PFSK-1 (cell line): ENCODE data around the gene WDR43.

Experiments
- FOXP2 ChIP-seq: optimal IDR thresholded peaks from 2 replicates; pipeline ENCODE3; 2011; ENCODE audit warnings: borderline replicate concordance, control low read depth, inconsistent platforms; ENCODE audit not compliant: insufficient read depth; ENCODE audit errors: extremely low read length, extremely low read depth
- POLR2AphosphoS5 ChIP-seq: IDR thresholded peaks from 2 replicates; pipeline ENCODE4 v1.6.1; 2012; ENCODE audit warnings: low read depth, mild to moderate bottlenecking, control low read depth, low read length, moderate library complexity
- SIN3A ChIP-seq: IDR thresholded peaks from 2 replicates; pipeline ENCODE4 v1.6.1; 2012; ENCODE audit warnings: mild to moderate bottlenecking, low read length, moderate library complexity, borderline replicate concordance; ENCODE audit not compliant: insufficient read depth
- TAF1 ChIP-seq: IDR thresholded peaks from 2 replicates; pipeline ENCODE4 v1.6.1; 2012; ENCODE audit warnings: low read length, control low read depth, borderline replicate concordance; ENCODE audit not compliant: insufficient read depth
- TF ChIP-seq, protein P1 (sequence below), 2 experiments: IDR thresholded peaks; 2 replicates each; pipeline versions ENCODE4 v1.6.1 to v1.8.0; 2011 to 2012; ENCODE audit warnings: low read depth in 2 of 2, low read length in 2 of 2, control low read depth in 1 of 2, inconsistent platforms in 1 of 2, mild to moderate bottlenecking in 1 of 2, moderate library complexity in 1 of 2; ENCODE audit not compliant: insufficient read depth in 1 of 2

The WDR43 gene

DNA sequence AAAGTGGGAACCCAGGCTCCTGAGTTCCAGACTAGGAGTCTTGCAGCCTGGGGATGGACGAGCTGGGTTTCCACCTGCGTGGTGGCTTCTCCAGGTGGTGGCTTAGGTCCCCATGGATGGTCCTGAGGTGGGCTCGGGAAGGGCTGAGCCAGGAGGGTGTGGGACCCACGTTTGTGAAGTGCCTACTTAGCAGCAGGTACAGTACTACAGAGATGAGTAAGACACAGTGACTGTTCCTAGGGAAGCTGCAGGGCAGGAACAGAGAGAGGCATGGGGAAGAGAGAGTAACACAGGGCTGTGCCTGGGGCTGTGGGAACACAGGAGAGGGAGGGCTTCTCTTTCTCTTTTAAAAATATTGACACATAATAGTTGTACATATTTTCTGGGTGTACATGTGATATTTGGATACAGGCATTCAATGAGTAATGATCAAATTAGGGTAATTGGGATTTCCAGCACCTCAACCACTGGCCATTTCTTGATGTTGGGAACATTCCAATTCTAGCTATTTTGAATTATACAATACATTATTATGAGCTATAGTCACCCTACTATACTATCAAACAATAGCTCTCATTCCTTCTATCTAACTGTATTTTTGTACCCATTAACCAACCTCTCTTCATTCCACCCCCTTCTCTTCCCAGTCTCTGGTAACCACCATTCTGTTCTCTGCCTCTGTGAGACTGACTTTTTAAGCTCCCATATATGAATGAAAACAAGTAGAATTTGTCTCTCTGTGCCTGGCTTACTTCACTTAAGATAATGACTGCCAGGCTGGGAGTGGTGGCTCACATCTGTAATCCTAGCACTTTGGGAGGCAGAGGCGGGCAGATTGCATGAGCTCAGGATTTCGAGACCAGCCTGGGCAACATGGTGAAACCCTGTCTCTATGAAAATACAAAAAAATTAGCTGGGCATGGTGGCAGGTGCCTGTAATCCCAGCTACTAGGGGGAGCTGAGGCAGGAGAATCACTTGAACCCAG, 101.6 kb downstream of the WDR43 start:
- TF ChIP-seq, protein P1, sequence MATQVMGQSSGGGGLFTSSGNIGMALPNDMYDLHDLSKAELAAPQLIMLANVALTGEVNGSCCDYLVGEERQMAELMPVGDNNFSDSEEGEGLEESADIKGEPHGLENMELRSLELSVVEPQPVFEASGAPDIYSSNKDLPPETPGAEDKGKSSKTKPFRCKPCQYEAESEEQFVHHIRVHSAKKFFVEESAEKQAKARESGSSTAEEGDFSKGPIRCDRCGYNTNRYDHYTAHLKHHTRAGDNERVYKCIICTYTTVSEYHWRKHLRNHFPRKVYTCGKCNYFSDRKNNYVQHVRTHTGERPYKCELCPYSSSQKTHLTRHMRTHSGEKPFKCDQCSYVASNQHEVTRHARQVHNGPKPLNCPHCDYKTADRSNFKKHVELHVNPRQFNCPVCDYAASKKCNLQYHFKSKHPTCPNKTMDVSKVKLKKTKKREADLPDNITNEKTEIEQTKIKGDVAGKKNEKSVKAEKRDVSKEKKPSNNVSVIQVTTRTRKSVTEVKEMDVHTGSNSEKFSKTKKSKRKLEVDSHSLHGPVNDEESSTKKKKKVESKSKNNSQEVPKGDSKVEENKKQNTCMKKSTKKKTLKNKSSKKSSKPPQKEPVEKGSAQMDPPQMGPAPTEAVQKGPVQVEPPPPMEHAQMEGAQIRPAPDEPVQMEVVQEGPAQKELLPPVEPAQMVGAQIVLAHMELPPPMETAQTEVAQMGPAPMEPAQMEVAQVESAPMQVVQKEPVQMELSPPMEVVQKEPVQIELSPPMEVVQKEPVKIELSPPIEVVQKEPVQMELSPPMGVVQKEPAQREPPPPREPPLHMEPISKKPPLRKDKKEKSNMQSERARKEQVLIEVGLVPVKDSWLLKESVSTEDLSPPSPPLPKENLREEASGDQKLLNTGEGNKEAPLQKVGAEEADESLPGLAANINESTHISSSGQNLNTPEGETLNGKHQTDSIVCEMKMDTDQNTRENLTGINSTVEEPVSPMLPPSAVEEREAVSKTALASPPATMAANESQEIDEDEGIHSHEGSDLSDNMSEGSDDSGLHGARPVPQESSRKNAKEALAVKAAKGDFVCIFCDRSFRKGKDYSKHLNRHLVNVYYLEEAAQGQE (IDR thresholded peaks at IDR 0.05; ENCODE audit: insufficient read depth in 1 of 2, low read depth in 2 of 2, low read length in 2 of 2): no peak

DNA sequence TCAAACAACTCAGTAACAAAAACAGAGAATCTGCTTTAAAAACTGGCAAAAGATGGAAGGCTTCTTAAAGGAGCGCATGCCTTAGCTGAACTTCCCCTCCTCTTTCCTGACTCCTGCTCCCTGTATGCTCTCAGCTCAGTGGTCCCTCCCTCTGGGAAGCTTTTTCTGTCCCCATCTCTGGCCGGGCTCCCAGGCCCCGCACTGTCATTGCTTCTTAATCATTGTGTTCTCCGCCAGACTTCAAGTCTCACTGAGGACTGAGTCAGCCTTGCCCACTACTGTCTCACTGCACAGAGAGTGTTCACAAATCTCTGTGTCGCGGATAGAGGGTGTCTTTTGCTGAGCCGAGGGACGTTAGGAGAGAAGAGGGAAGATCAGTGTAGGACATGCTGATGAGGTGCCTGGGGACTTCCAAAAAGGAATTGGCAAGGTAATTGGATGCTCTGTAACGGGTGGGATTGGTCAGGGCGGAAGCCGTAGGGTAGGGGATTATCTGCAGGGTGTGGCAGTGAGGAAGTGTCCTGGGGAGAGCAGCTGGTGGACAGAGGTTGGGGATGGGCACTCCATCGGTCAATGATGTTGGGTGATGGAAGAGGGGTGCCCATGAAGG, 102.9 kb downstream of the WDR43 start:
- TF ChIP-seq SIN3A (no peak), FOXP2 (no peak), TAF1 (no peak), POLR2AphosphoS5 (no peak)
- TF ChIP-seq, protein P1 (IDR thresholded peaks at IDR 0.05; ENCODE audit: insufficient read depth in 1 of 2, low read depth in 2 of 2, low read length in 2 of 2): no peak
